GM12878 (cell line): ENCODE results near the gene FBXL19. TPM values are rescaled to one million over a fixed set of nuclear protein-coding genes. Genes with fewer than 3 reads are reported as not detected.

ENCODE experiments used
- ATAC-seq: fragments of 200-7000 bp; cut with Tn5 transposase; 3 replicates; pipeline ENCODE4 v1.9.1; 2020; ENCODE audit warnings: mild to moderate bottlenecking, moderate library complexity
- Bru-seq: library from RNA; stranded (reverse); fragments of 400-500 nt; gene quantifications from one replicate; lab custom pipeline; 2021; lab: Mats Ljungman, UMichigan
- BruChase-seq, 2 experiments: library from RNA; stranded (reverse); fragments of 400-500 nt; gene quantifications; one replicate each; lab custom pipeline; 2021; lab: Mats Ljungman, UMichigan
- BruUV-seq: library from RNA; stranded (reverse); fragments of 400-500 nt; replicated peaks from 2 replicates; lab custom pipeline; 2021; lab: Mats Ljungman, UMichigan
- CTCF ChIA-PET: fragments of 300-600 bp; sonication (Branson Sonifier 250); formaldehyde crosslinking; extraction: SDS; loops from one replicate; lab custom pipeline; 2021; ENCODE audit warnings: inconsistent platforms; lab: Yijun Ruan, JAX
- POLR2A ChIA-PET: fragments of 350-600 bp; formaldehyde crosslinking; extraction: SDS; loops from one replicate; lab custom pipeline; 2021; ENCODE audit warnings: inconsistent platforms; lab: Charles Lee
- RAD21 ChIA-PET: fragments of 300-600 bp; sonication (Branson Sonifier 250); formaldehyde crosslinking; loops from one replicate; lab custom pipeline; 2023; ENCODE audit warnings: antibody characterized with exemption; ENCODE audit not compliant: unreplicated experiment; lab: Charles Lee
- SMC1A ChIA-PET: fragments of 300-600 bp; sonication (Branson Sonifier 250); formaldehyde crosslinking; loops from one replicate; lab custom pipeline; 2023; ENCODE audit not compliant: unreplicated experiment, uncharacterized antibody; lab: Charles Lee
- DNase-seq: peaks from one replicate; pipeline ENCODE4 v3.0.0-alpha.2; 2011; ENCODE audit warnings: low read depth, low spot score
- FAIRE-seq: peaks from 3 replicates; lab custom pipeline; 2011; peaks lifted over from hg19 to GRCh38; lab: Jason Lieb, UNC
- H2AFZ ChIP-seq: 2 replicates; pipeline ENCODE4 v1.6.0; 2011; ENCODE audit warnings: low read depth, low read length, control low read depth; ENCODE audit not compliant: control insufficient read depth
- H3K27ac ChIP-seq: 2 replicates; pipeline ENCODE4 v1.5.1; 2011; ENCODE audit warnings: control low read depth; ENCODE audit not compliant: control insufficient read depth, insufficient read depth
- H3K27me3 ChIP-seq, 2 experiments: replicated peaks in 1 of 2; 2 replicates each; pipeline versions ENCODE4 v1.6.0 to v1.6.1; 2011; ENCODE audit warnings: low read length in 1 of 2; ENCODE audit not compliant: control insufficient read depth in 2 of 2, insufficient read depth in 2 of 2
- H3K36me3 ChIP-seq, 2 experiments: 2 replicates each; pipeline ENCODE4 v1.5.1; 2011; ENCODE audit warnings: low read length in 1 of 2; ENCODE audit not compliant: control insufficient read depth in 2 of 2, insufficient read depth in 2 of 2
- H3K4me1 ChIP-seq: 2 replicates; pipeline ENCODE4 v1.6.1; 2011; ENCODE audit warnings: mild to moderate bottlenecking, low read length, moderate library complexity, mixed read lengths; ENCODE audit not compliant: control insufficient read depth, insufficient read depth
- H3K4me2 ChIP-seq: 2 replicates; pipeline ENCODE4 v1.6.0; 2011; ENCODE audit warnings: control low read depth; ENCODE audit not compliant: control insufficient read depth, insufficient read depth
- H3K4me3 ChIP-seq: fragments of 200-600 bp; sonication (generic); 2 replicates; pipeline ENCODE4 v1.5.1; 2016
- H3K79me2 ChIP-seq: 2 replicates; pipeline ENCODE4 v1.6.0; 2011; ENCODE audit warnings: low read length; ENCODE audit not compliant: control insufficient read depth, insufficient read depth
- H3K9ac ChIP-seq: 2 replicates; pipeline ENCODE4 v1.8.0; 2011; ENCODE audit warnings: low read length, control low read depth, mixed read lengths; ENCODE audit not compliant: control insufficient read depth, insufficient read depth
- H3K9me3 ChIP-seq: replicated peaks from 3 replicates; pipeline ENCODE4 v1.5.1; 2011; ENCODE audit warnings: mild to moderate bottlenecking, low read length; ENCODE audit not compliant: control insufficient read depth, insufficient read depth
- H4K20me1 ChIP-seq: 2 replicates; pipeline ENCODE4 v1.6.0; 2011; ENCODE audit not compliant: control insufficient read depth, insufficient read depth
- JUND ChIP-seq: IDR thresholded peaks from 2 replicates; pipeline ENCODE4 v1.6.1; 2012; ENCODE audit warnings: low read depth, mild to moderate bottlenecking, low read length, improper control_type of control experiment, moderate library complexity
- NFXL1 ChIP-seq: fragments of 450-650 bp; IDR thresholded peaks from 2 replicates; pipeline ENCODE4 v1.6.1; 2017; ENCODE audit warnings: antibody characterized with exemption, mild to moderate bottlenecking, borderline replicate concordance
- TCF12 ChIP-seq: IDR thresholded peaks from 2 replicates; pipeline ENCODE4 v1.6.1; 2011; ENCODE audit warnings: low read depth, mild to moderate bottlenecking, low read length
- WGBS: methylation state at CpG from one replicate; pipeline ENCODE4 v1.1.6; 2016; ENCODE audit warnings: low lambda C conversion rate; ENCODE audit not compliant: insufficient replicate concordance, insufficient coverage; ENCODE audit errors: missing lambda C conversion rate; 5-methylcytosine and 5-hydroxymethylcytosine counted together
- in situ Hi-C: fragments of 300-500 bp; cut with MboI; formaldehyde crosslinking; loops from 9 replicates; pipeline ENCODE4 v1.14.3; 2018; ENCODE audit warnings: mixed read lengths
- intact Hi-C: fragments of 100-400 bp; cut with micrococcal nuclease; formaldehyde crosslinking; loops from one replicate; pipeline ENCODE4 v1.14.2; 2022; ENCODE audit not compliant: unreplicated experiment
- long read RNA-seq, 2 experiments: library from polyadenylated mRNA; unstranded; transcript quantifications; one replicate each; pipeline ENCODE4 v2.0.0, GENCODE V29; 2019 to 2020
- polyA minus RNA-seq, 3 experiments: library from RNA; depleted of rRNA, polyadenylated mRNA; stranded (reverse); fragments of >200 nt; gene quantifications; 2 replicates each; pipeline ENCODE4 v1.2.3, GENCODE V29; 2011
- polyA plus RNA-seq, 11 experiments: library from polyadenylated mRNA; depleted of rRNA in 4 of 11; unstranded in 6 of 11; stranded (reverse) in 5 of 11; fragments of >200 nt; fragmentation: Nextera tagmentation in 4 of 11; fragmentation: Illumina TruSeq in 1 of 11; extraction: Ambion mirVana in 4 of 11; extraction: Trizol in 1 of 11; gene quantifications; 1 replicate in 1 of 11; 2 replicates in 10 of 11; pipeline versions ENCODE4 v1.2.1 to v1.2.3, GENCODE V29; 2011 to 2016; ENCODE audit warnings: inconsistent platforms in 2 of 11, missing spikeins in 2 of 11, low read depth in 1 of 11
- total RNA-seq, 4 experiments: library from RNA; depleted of rRNA in 3 of 4; stranded (reverse); fragments of >200 nt in 3 of 4; fragmentation: Illumina TruSeq in 1 of 4; extraction: Trizol in 1 of 4; gene quantifications; 2 replicates each; pipeline versions ENCODE4 v1.2.1 to v1.2.3, GENCODE V29; 2013 to 2021

FBXL19 gene, protein sequence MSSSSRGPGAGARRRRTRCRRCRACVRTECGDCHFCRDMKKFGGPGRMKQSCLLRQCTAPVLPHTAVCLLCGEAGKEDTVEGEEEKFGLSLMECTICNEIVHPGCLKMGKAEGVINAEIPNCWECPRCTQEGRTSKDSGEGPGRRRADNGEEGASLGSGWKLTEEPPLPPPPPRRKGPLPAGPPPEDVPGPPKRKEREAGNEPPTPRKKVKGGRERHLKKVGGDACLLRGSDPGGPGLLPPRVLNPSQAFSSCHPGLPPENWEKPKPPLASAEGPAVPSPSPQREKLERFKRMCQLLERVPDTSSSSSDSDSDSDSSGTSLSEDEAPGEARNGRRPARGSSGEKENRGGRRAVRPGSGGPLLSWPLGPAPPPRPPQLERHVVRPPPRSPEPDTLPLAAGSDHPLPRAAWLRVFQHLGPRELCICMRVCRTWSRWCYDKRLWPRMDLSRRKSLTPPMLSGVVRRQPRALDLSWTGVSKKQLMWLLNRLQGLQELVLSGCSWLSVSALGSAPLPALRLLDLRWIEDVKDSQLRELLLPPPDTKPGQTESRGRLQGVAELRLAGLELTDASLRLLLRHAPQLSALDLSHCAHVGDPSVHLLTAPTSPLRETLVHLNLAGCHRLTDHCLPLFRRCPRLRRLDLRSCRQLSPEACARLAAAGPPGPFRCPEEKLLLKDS
- 18.6 and 24.2 TPM in 2 replicates for total RNA-seq (2013; cell fraction: nucleolus; rRNA removed)
- total RNA-seq (2014; rRNA removed) (19.8 and 23.6 TPM in 2 replicates), total RNA-seq (2014; rRNA removed; fragmentation: Illumina TruSeq; extraction: Trizol) (6.2 and 6.8 TPM in 2 replicates), total RNA-seq (2021) (27.5 and 32.1 TPM in 2 replicates), polyA plus RNA-seq (2011; rRNA removed) (4.7 and 11.5 TPM in 2 replicates), polyA plus RNA-seq (2014; fragmentation: Illumina TruSeq; extraction: Trizol) (1.5 and 3.8 TPM in 2 replicates), polyA plus RNA-seq (2014; fragmentation: Nextera tagmentation; extraction: Ambion mirVana) (under 1 TPM in 1 of 2 experiments, not detected in 1; 0.02 TPM), polyA plus RNA-seq (2014; rRNA removed) (15.5 and 18.7 TPM in 2 replicates), polyA plus RNA-seq (2016; fragmentation: Nextera tagmentation; extraction: Ambion mirVana) (under 1 TPM; 0.66 TPM), polyA minus RNA-seq (2011; rRNA and poly(A)+ RNA removed) (6.6 and 15.9 TPM in 2 replicates), Bru-seq, nascent RNA (percentile 62 among the genes with signal in this experiment), BruChase-seq, experiment 1, labeled RNA remaining after a 6-hour chase (percentile 75 among the genes with signal in this experiment), BruChase-seq, experiment 2, labeled RNA remaining after a 2-hour chase (percentile 71 among the genes with signal in this experiment)
- polyA plus RNA-seq (2011; ENCODE audit: low read depth) = 3.2 TPM
- 14.3 and 20.2 TPM in 2 replicates for polyA plus RNA-seq (2011; cell fraction: cytosol; rRNA removed)
- 35.4 and 47.5 TPM in 2 replicates for polyA plus RNA-seq (2011; cell fraction: nucleus; rRNA removed)
- polyA plus RNA-seq (2012) = 13.5 and 15.5 TPM in 2 replicates
- 12.9 and 18.2 TPM in 2 replicates for polyA minus RNA-seq (2011; cell fraction: cytosol; rRNA and poly(A)+ RNA removed)
- polyA minus RNA-seq (2011; cell fraction: nucleus; rRNA and poly(A)+ RNA removed) = 6.0 and 13.4 TPM in 2 replicates
- long read RNA-seq, experiment 1 = 0 reads
- long read RNA-seq, experiment 2 = 0 reads

DNA sequence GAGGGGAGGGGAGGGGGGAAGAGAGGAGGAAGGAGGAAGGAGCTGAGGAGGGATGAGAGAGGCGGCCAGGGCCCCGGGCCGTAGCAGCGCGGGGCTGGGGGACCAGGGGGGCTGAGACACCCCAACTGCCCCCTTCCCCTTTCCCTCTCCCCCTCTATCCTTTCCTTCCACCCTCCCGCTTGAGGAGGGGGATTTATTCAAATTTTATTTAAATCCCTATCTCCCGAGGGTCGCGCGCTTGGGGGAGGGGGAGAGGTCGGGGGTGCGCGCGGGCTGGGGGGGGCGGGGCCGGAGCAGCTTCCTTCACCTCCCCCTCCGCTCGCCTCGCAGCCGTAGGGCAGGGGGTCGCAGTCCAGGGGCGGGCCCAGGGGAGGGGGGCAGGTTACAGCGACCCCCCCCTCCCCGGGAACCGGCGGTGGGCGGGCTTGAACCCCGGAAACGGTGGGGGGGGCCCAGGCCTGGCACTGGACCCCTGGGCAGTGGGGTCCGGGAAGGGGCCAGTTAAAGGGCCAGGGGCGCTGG, at the start of gene FBXL19:
TSS of gene FBXL19 (plus strand) at position 19 of the 522 bp plus-strand sequence. CDS start 2,183 bp downstream, outside the sequence.
- in situ Hi-C loops (loop anchor here (5.0 kb wide), 1 partner anchor 81 kb away; no protein-coding TSS in a partner anchor), intact Hi-C loops (loop anchor here (2.0 to 10.0 kb wide), 5 partner anchors 27 to 269 kb away; partner anchors contain the start of genes CFAP119, CTF1, FBRS and PRR14)
- H3K4me2 ChIP-seq = peak within 1 kb of the TSS; percentile 57
- ATAC-seq (peak; percentile 1; the same call in 2 of the 3 replicates), FAIRE-seq (no peak), DNase-seq (no peak)
- no peaks in the 10 kb centered on the region; a peak in 2 of 4 replicates for H3K36me3 ChIP-seq
- ChIA-PET RAD21 (interaction anchor here (0.6 to 1.3 kb wide), 3 partner anchors 77 to 110 kb away, joined by 3 to 5 read pairs (median 4); no protein-coding TSS in a partner anchor), CTCF (interaction anchor here (0.6 kb wide), 1 partner anchor 18 kb away, joined by 3 read pairs; no protein-coding TSS in a partner anchor), SMC1A (no interaction called here), POLR2A (interaction anchor here (0.5 to 1.5 kb wide), 4 partner anchors 17 to 161 kb away, joined by 3 to 8 read pairs (median 3); no protein-coding TSS in a partner anchor)
- peak within 1 kb of the TSS; percentile 70 for H3K9ac ChIP-seq
- H4K20me1 ChIP-seq = no peaks in the 10 kb centered on the region
- peak within 1 kb of the TSS; percentile 81 for H3K4me3 ChIP-seq
- peak within 1 kb of the TSS; percentile 89 for H3K27ac ChIP-seq
- no TSS peak for BruUV-seq
- H3K4me1 ChIP-seq = peaks cover 4% of the 10 kb centered on the region; the same call in 1 of the 2 replicates
- H3K27me3 ChIP-seq = no peaks in the 10 kb centered on the region
- 0% methylated on average over 6 of the region's 31 CpGs for WGBS
- TF ChIP-seq NFXL1 (peak; percentile 89; the same call in 1 of the 2 replicates), JUND (no peak), TCF12 (no peak)
- H3K79me2 ChIP-seq = peaks cover 5% of the 10 kb centered on the region
- no peaks in the 10 kb centered on the region for H3K9me3 ChIP-seq
- H2AFZ ChIP-seq = peak within 1 kb of the TSS; percentile 80
